SK-N-SH (cell line): ENCODE results near the gene CYP46A1. TPM values are rescaled to one million over a fixed set of nuclear protein-coding genes. Genes with fewer than 3 reads are reported as not detected.

ENCODE experiments used
- CTCF ChIA-PET: fragments of 300-600, 350-600 bp; formaldehyde crosslinking; extraction: SDS; loops from one replicate; lab custom pipeline; 2021; lab: Yijun Ruan, JAX
- POLR2A ChIA-PET: fragments of 350-600 bp; sonication (Branson Sonifier 250); formaldehyde crosslinking; extraction: SDS; loops from one replicate; lab custom pipeline; 2020; ENCODE audit warnings: antibody characterized with exemption, inconsistent platforms; lab: Yijun Ruan, JAX
- DNase-seq: peaks from one replicate; pipeline ENCODE4 v3.0.0; 2012
- H2AFZ ChIP-seq: fragments of 200-600 bp; sonication (generic); 2 replicates; pipeline ENCODE4 v1.8.1; 2016; ENCODE audit warnings: antibody characterized with exemption, mild to moderate bottlenecking, low read depth
- H3F3A ChIP-seq: fragments of 200-600 bp; sonication (generic); replicated peaks from 2 replicates; pipeline ENCODE3; 2016; ENCODE audit warnings: antibody characterized with exemption, mild to moderate bottlenecking; ENCODE audit not compliant: insufficient read depth
- H3K27ac ChIP-seq, 2 experiments: fragments of 200-500 bp in 1 of 2; fragments of 200-600 bp in 1 of 2; sonication (Bioruptor generic) in 1 of 2; sonication (generic), shearing (Covaris generic) in 1 of 2; 2 replicates each; pipeline versions ENCODE4 v1.5.1 to v1.6.1; 2014 to 2016; ENCODE audit warnings: low read depth in 2 of 2, inconsistent platforms in 1 of 2, low read length in 1 of 2, mild to moderate bottlenecking in 1 of 2, mixed read lengths in 1 of 2
- H3K27me3 ChIP-seq: fragments of 200-600 bp; sonication (generic), shearing (Covaris generic); 2 replicates; pipeline ENCODE4 v1.6.1; 2016; ENCODE audit warnings: mixed run types; ENCODE audit not compliant: insufficient read depth
- H3K36me3 ChIP-seq, 2 experiments: fragments of 200-500 bp in 1 of 2; fragments of 200-600 bp in 1 of 2; sonication (Bioruptor generic) in 1 of 2; sonication (generic) in 1 of 2; replicated peaks in 1 of 2; 2 replicates each; pipeline versions ENCODE3 to v1.5.1; 2014 to 2016; ENCODE audit warnings: low read length in 1 of 2, mild to moderate bottlenecking in 1 of 2; ENCODE audit not compliant: insufficient read depth in 2 of 2, control insufficient read depth in 1 of 2
- H3K4me1 ChIP-seq, 2 experiments: fragments of 200-500 bp in 1 of 2; fragments of 200-600 bp in 1 of 2; sonication (Bioruptor generic) in 1 of 2; sonication (generic), shearing (Covaris generic) in 1 of 2; 2 replicates each; pipeline versions ENCODE4 v1.5.1 to v1.6.1; 2014 to 2016; ENCODE audit warnings: low read depth in 1 of 2, low read length in 1 of 2, mixed run types in 1 of 2; ENCODE audit not compliant: insufficient read depth in 2 of 2, control insufficient read depth in 1 of 2
- H3K4me2 ChIP-seq: fragments of 200-600 bp; sonication (generic), shearing (Covaris generic); 2 replicates; pipeline ENCODE4 v1.6.1; 2017; ENCODE audit warnings: mixed run types
- H3K4me3 ChIP-seq, 2 experiments: fragments of 200-500 bp in 1 of 2; fragments of 200-600 bp in 1 of 2; sonication (Bioruptor generic) in 1 of 2; sonication (generic), shearing (Covaris generic) in 1 of 2; 2 replicates each; pipeline versions ENCODE4 v1.5.1 to v1.8.1; 2014 to 2016; ENCODE audit warnings: low read depth in 2 of 2, inconsistent platforms in 1 of 2, low read length in 1 of 2, mild to moderate bottlenecking in 1 of 2, mixed read lengths in 1 of 2, moderate library complexity in 1 of 2
- H3K79me2 ChIP-seq: fragments of 200-600 bp; sonication (generic); 2 replicates; pipeline ENCODE4 v1.8.1; 2017; ENCODE audit warnings: mild to moderate bottlenecking; ENCODE audit not compliant: insufficient read depth
- H3K9ac ChIP-seq: fragments of 200-600 bp; sonication (generic); 2 replicates; pipeline ENCODE4 v1.6.1; 2017; ENCODE audit warnings: mixed run types
- H3K9me2 ChIP-seq: fragments of 200-600 bp; sonication (generic); 2 replicates; pipeline ENCODE4 v1.6.1; 2017; ENCODE audit warnings: mixed run types
- H3K9me3 ChIP-seq: fragments of 200-600 bp; sonication (generic); 2 replicates; pipeline ENCODE4 v1.6.1; 2017; ENCODE audit warnings: mixed run types, mild to moderate bottlenecking, moderate library complexity
- H4K20me1 ChIP-seq: fragments of 200-600 bp; sonication (generic); 2 replicates; pipeline ENCODE4 v1.6.1; 2017; ENCODE audit warnings: mild to moderate bottlenecking, mixed run types; ENCODE audit not compliant: insufficient read depth
- CHD2 ChIP-seq: fragments of 150-350 bp; IDR thresholded peaks from 2 replicates; pipeline ENCODE4 v1.6.1; 2018; ENCODE audit warnings: low read length; ENCODE audit not compliant: partially characterized antibody
- FOSL2 ChIP-seq: IDR thresholded peaks from 2 replicates; pipeline ENCODE4 v1.4.0; 2012; ENCODE audit warnings: low read depth, mild to moderate bottlenecking, moderate library complexity, borderline replicate concordance
- GATA2 ChIP-seq: sonication (generic); formaldehyde crosslinking; IDR thresholded peaks from 2 replicates; pipeline ENCODE4 v1.5.0; 2020; ENCODE audit warnings: mild to moderate bottlenecking, missing genetic modification reagents
- JUND ChIP-seq: IDR thresholded peaks from 2 replicates; pipeline ENCODE4 v1.4.0; 2012
- MEF2A ChIP-seq: IDR thresholded peaks from 2 replicates; pipeline ENCODE4 v1.4.0; 2012; ENCODE audit warnings: low read depth, borderline replicate concordance
- NFIC ChIP-seq: IDR thresholded peaks from 2 replicates; pipeline ENCODE4 v1.4.0; 2012; ENCODE audit warnings: borderline replicate concordance
- RFX5 ChIP-seq: IDR thresholded peaks from 2 replicates; pipeline ENCODE4 v1.6.1; 2012; ENCODE audit warnings: mild to moderate bottlenecking, improper control_type of control experiment, low read length
- TAF1 ChIP-seq: IDR thresholded peaks from 2 replicates; pipeline ENCODE4 v1.6.1; 2012; ENCODE audit warnings: low read depth, mild to moderate bottlenecking, low read length, moderate library complexity, borderline replicate concordance
- YY1 ChIP-seq: IDR thresholded peaks from 2 replicates; pipeline ENCODE4 v1.4.0; 2012; ENCODE audit warnings: low read depth, mild to moderate bottlenecking
- ZBTB33 ChIP-seq: IDR thresholded peaks from 2 replicates; pipeline ENCODE4 v1.4.0; 2012; ENCODE audit warnings: low read depth, borderline replicate concordance
- WGBS: methylation state at CpG from one replicate; pipeline ENCODE4 v1.1.6; 2017; ENCODE audit warnings: low lambda C conversion rate; 5-methylcytosine and 5-hydroxymethylcytosine counted together
- polyA plus RNA-seq, 3 experiments: library from polyadenylated mRNA; depleted of rRNA; stranded (reverse); fragments of >200 nt; gene quantifications; 2 replicates each; pipeline ENCODE4 v1.2.3, GENCODE V29; 2012
- TF ChIP-seq, protein P1 (sequence below): fragments of 150-350 bp; IDR thresholded peaks from 2 replicates; pipeline ENCODE4 v1.6.1; 2017; ENCODE audit warnings: antibody characterized with exemption, low read length, low read depth, borderline replicate concordance
- TF ChIP-seq, protein P2 (sequence below): fragments of 150-350 bp; IDR thresholded peaks from 2 replicates; pipeline ENCODE4 v1.6.1; 2016; ENCODE audit warnings: mild to moderate bottlenecking, low read depth, low read length

The CYP46A1 gene
- polyA plus RNA-seq, 1 of the 3 experiments (the other 2 are of a cell fraction) = 0.30 TPM

GRCh38 chr14:99724939-99725773 is 41.1 kb downstream of the CYP46A1 start:
- Histone ChIP-seq H3K4me3 (no peak overlapping the region), H3K27ac (no peak overlapping the region), H3K36me3 (no peaks in the 10 kb centered on the region), H3K4me2 (no peak overlapping the region), H3K79me2 (no peaks in the 10 kb centered on the region), H3K9ac (no peak overlapping the region), H3K4me1 (peaks cover 0 to 2% of the 10 kb centered on the region in 2 experiments; a peak in 1 of 4 replicates), H3F3A (no peaks in the 10 kb centered on the region), H3K9me3 (no peaks in the 10 kb centered on the region), H3K27me3 (no peaks in the 10 kb centered on the region), H3K9me2 (no peaks in the 10 kb centered on the region), H4K20me1 (no peaks in the 10 kb centered on the region), H2AFZ (no peak overlapping the region)
- WGBS = 79% methylated on average over 8 of the region's 15 CpGs
- CTCF ChIA-PET = interaction anchor here (0.5 to 11.2 kb wide), 3 partner anchors 9 to 613 kb away, joined by 3 to 136 read pairs (median 3); no protein-coding TSS in a partner anchor
- no peak for DNase-seq
- TF ChIP-seq, protein P1, sequence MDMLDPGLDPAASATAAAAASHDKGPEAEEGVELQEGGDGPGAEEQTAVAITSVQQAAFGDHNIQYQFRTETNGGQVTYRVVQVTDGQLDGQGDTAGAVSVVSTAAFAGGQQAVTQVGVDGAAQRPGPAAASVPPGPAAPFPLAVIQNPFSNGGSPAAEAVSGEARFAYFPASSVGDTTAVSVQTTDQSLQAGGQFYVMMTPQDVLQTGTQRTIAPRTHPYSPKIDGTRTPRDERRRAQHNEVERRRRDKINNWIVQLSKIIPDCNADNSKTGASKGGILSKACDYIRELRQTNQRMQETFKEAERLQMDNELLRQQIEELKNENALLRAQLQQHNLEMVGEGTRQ = no peak
- TF ChIP-seq GATA2 (CRISPR knock-in tag) = no peak
- TF ChIP-seq, protein P2, sequence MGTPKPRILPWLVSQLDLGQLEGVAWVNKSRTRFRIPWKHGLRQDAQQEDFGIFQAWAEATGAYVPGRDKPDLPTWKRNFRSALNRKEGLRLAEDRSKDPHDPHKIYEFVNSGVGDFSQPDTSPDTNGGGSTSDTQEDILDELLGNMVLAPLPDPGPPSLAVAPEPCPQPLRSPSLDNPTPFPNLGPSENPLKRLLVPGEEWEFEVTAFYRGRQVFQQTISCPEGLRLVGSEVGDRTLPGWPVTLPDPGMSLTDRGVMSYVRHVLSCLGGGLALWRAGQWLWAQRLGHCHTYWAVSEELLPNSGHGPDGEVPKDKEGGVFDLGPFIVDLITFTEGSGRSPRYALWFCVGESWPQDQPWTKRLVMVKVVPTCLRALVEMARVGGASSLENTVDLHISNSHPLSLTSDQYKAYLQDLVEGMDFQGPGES = no peak
- no peak for TF ChIP-seq MEF2A
- no peak for TF ChIP-seq RFX5
- TF ChIP-seq JUND = no peak
- no peak for TF ChIP-seq ZBTB33
- TF ChIP-seq TAF1 = no peak
- TF ChIP-seq FOSL2 = no peak
- no peak for TF ChIP-seq CHD2
- no peak for TF ChIP-seq NFIC
- TF ChIP-seq YY1 = no peak
- POLR2A ChIA-PET = no interaction called here
